Lung microvascular endothelial cell (primary cell): Measurements from ENCODE around the gene HERPUD2. TPM values are rescaled to one million over a fixed set of nuclear protein-coding genes. Genes with fewer than 3 reads are reported as not detected.
A peak's percentile ranks its signal among the peaks of the same experiment; 100 is the strongest.

ENCODE experiments used
- DNase-seq, 2 donors: peaks; one replicate each; pipeline versions ENCODE4 v3.0.0 to v3.0.0-alpha.2; 2010; ENCODE audit warnings: low read depth in 2 of 2
- total RNA-seq: library from RNA; depleted of rRNA; stranded (reverse); fragments of >200 nt; gene quantifications from 2 replicates; pipeline ENCODE4 v1.2.1, GENCODE V29; 2014

The HERPUD2 gene, protein sequence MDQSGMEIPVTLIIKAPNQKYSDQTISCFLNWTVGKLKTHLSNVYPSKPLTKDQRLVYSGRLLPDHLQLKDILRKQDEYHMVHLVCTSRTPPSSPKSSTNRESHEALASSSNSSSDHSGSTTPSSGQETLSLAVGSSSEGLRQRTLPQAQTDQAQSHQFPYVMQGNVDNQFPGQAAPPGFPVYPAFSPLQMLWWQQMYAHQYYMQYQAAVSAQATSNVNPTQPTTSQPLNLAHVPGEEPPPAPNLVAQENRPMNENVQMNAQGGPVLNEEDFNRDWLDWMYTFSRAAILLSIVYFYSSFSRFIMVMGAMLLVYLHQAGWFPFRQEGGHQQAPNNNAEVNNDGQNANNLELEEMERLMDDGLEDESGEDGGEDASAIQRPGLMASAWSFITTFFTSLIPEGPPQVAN
- total RNA-seq: 22.9 and 28.8 TPM in 2 replicates

DNA sequence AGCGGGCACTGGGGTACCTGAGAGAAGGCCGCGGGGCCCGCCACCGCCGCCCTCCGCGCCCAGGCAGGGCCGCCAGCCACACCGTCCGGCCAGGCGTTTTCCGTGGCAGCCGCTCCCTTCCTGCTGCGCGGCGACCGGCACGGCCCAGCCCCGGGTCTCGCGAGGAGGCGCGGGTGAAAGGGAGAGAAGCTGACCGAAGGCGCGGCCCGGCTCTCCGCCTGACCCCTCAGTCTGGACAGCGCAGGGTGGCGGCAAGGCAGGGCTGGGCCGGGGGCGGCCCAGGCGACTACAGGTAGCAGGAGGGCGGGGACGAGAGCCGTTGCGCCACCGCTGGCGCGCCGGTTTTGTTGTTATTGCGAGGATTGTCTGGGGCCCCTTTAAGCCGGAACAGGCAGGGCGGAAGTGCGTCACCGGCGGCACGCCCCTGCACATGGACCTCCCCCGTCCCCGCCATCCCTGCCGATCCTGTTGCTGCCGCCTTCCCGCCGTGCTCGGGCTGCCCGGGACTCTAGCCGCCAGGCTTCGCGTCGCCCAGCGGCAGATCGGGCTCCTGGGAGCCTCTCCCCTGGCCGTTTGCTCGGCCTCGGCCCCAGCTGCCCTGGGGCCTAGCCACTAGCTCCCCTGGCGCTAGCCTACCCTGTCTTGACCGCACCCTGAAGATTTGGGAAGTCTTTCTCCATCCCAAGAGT is at the start of gene HERPUD2:
HERPUD2 (minus strand) TSS at position 352 of the 689 bp plus-strand sequence. CDS start 805 bp downstream, outside the sequence.
- peak; percentile 93 to 95 for DNase-seq

DNA sequence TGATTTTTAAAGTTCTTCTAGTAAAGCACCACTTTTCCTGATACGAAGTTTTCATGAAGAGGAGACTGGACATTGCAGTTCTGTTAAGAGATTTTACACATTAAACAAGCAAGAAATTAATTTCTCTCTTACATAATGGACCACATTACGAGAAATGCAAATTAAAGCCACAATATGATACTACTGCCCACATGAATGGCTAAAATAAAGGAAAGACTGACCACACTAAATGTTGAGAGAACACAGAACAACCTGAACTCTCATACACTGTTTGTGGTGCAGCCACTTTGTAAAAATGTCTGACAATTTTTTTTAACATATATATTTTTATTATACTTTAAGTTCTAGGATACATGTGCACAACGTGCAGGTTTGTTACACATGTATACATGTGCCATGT is 44.0 kb upstream of the HERPUD2 start:
- no peak for DNase-seq

GRCh38 chr7:35736725-35737124 is 41.8 kb upstream of the HERPUD2 start:
- no peak for DNase-seq

GRCh38 chr7:35735396-35735795 is 40.5 kb upstream of the HERPUD2 start:
- DNase-seq: no peak

DNA sequence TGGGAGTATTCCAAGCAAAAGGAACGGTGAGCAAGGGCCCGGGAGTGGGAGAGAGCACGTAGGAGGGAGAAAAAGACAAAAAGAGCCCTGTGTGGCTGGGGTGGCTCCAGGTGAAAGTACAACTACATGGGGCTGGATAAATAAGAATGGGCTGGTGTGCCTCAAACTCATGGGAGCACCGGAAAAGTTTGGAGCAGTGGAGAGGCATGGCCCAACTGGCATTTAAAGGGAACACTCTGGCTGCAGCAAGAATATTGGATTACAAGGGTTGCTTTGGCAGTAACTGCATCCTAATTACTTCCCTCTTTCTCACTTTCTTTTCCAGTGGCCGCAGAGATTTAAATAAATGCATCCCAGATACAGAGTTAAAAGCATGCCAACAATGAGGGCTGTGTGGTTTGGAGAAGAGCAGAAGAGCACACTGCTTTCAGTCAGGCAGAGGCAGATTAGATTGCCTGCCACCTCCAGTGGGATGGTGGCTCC is 39.1 kb upstream of the HERPUD2 start:
- DNase-seq: no peak

DNA sequence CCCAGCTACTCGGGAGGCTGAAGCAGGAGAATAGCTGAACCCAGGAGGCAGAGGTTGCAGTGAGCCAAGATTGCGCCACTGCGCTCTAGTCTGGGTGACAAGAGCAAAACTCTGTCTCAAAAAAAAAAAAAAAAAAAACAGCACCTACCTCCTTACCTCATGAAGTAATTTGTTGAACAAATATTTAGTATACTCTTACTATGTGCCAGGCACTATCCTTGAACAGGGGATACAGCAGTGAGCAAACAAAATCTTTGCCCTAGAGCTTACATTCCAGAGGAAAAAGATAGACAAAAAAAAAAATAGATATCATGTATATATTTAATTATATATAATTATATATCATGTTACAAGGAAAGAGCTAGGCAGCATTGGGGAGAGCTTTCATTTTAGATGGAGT is 36.4 kb upstream of the HERPUD2 start:
- DNase-seq: no peak

DNA sequence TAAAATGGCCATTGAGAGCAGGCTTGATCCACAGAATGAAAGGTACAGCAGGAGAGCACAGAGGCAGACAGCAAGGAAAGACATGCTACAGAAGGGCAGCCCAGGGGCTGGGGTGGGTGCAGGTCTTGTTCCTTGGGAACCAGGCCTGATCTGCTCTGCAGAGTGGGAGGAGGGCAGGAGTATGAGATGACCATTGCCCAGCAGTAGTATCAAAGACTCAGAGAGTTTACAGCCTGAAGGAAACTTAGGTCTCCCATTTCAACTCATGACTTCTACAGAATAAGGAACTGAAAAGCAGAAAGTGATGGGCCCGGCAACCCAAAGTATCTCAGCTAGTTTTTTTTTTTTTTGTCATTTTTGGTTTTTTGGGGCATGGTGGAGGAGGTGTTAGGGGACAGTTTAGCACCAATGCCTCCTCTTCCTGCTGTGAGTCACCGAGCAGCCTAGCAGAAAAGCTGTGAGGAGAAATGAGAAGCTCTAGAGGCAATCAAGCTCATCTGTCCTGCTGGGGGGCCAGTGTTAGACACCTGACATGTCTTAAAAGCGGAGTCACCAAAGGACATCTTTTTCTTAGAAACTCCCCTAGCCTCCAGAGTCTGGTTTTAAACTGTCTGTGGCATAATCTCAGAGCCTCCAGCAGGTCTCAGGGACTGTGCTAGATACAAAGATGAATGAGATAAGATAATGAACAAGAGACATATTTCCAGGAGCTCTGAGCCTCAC is 34.3 kb upstream of the HERPUD2 start:
- no peak for DNase-seq

- DNase-seq: no peak
Observed at GRCh38 chr7:35728412-35729060, 33.6 kb upstream of the HERPUD2 start.

GRCh38 chr7:35727571-35727970 is 32.6 kb upstream of the HERPUD2 start:
- no peak for DNase-seq

- DNase-seq: no peak
Observed at GRCh38 chr7:35726654-35727053, 31.7 kb upstream of the HERPUD2 start.

GRCh38 chr7:35725280-35725680 is 30.3 kb upstream of the HERPUD2 start:
- no peak for DNase-seq

DNA sequence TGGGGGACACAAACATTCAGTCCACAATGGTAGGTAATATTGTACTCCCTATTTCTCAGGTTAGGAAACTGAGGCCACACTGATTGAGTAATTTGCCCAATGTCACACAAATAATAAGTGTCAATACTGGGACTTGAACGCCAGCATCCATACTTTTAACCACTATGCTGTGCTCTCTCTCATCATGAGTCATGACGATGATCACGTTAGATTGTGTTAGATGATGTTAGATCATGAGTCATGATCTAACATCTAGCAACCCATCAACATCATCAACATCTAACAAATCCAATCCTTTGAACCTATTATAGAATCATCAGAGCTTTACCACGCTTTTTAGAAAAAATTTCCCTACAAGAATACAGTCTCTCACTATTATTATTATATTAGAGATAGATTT is 28.1 kb upstream of the HERPUD2 start:
- peak in 1 of 2 donors; percentile 16 for DNase-seq

- DNase-seq: no peak
Observed at GRCh38 chr7:35722054-35722849, 27.3 kb upstream of the HERPUD2 start.

DNA sequence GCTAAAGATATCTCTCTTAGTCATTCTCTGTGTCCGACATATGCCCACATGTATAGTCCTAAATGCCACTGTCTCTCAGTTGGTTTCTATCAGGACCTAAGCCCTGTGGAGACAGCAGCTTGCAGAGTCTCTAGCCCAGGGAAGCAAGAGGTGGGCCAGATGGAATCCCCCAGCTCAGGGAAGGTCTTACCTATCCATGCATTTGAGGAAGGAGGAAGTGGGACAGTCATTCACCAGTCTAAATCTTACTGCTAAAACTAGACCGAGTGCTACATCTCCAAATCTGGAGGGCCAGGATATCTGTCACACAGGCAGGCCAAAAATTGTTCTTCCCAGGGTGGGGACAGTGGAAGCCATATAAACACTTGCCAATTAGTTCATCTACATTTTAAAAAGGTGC is 26.4 kb upstream of the HERPUD2 start:
- DNase-seq: no peak

DNA sequence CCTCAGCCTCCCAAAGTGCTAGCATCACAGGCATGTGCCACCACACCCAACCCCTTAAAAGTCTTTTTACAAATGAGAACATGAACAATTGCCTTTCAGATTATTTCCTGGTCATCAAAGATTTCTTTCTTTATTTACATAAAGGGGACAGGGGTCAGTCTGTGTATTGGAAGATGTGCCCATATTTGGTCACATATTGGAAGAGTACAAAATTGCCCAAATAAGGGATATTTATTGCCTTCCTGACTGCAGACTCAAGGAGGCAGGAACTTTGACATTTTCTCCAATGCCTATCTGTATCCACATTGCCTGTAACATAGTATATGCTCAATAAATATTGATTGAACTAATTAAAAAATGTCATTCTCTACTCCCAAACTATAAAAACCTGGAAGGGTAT is 25.9 kb upstream of the HERPUD2 start:
- no peak for DNase-seq

GRCh38 chr7:35720032-35720431 is 25.1 kb upstream of the HERPUD2 start:
- DNase-seq: no peak

GRCh38 chr7:35718047-35718446 is 23.1 kb upstream of the HERPUD2 start:
- no peak for DNase-seq

DNA sequence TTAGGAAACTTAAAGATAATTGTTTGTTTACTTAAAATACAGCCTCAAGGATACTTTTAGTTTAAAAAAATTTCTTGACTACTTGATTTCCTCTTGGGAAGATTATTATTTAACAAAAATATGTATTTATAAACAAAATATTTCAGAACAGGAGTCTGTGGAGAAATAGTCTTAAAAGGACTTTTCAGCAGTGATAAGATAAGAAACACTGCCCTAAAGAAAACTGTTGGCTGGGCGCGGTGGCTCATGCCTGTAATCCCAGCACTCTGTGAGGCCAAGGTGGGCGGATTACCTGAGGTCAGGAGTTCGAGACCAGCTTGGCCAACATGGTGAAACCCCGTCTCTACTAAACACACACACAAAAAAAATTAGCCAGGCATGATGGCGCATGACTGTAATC is 22.6 kb upstream of the HERPUD2 start:
- DNase-seq: no peak

DNA sequence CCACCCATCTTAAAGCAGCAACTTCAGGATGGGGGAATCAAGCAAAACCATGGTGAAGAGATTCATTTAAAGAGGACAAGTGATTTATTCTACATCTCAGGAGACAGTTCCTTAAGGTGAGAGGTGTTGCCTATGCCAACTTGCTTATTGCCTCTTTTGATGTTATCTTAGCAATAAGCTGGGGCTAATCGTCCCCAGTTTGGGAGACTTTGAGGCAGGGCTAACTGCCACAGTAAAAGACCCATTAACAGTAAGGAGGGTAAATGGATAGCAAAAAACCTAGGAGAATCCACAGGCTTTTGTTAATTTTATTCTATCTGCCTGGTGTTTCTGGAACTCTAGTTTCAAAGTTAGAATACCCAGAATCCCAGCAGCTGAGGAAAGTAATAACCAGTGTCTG is 22.1 kb upstream of the HERPUD2 start:
- DNase-seq: no peak

- peak in 1 of 2 donors; percentile 8 for DNase-seq
Observed at GRCh38 chr7:35716038-35716803, 21.3 kb upstream of the HERPUD2 start.
